Caco-2 (cell line): ENCODE results near the gene CPSF4. TPM values are rescaled to one million over a fixed set of nuclear protein-coding genes. Genes with fewer than 3 reads are reported as not detected.

Experiments used
- BruUV-seq: library from RNA; stranded (reverse); fragments of 400-500 nt; replicated peaks from 2 replicates; lab custom pipeline; 2021; lab: Mats Ljungman, UMichigan
- CTCF ChIA-PET: fragments of 300-600 bp; sonication (Branson Sonifier 250); formaldehyde crosslinking; loops from one replicate; lab custom pipeline; 2022; ENCODE audit warnings: antibody characterized with exemption; lab: Charles Lee
- POLR2A ChIA-PET: fragments of 300-600 bp; sonication (Branson Sonifier 250); formaldehyde crosslinking; loops from one replicate; lab custom pipeline; 2022; ENCODE audit warnings: antibody characterized with exemption; lab: Charles Lee
- DNase-seq, 2 experiments: peaks; one replicate each; pipeline versions ENCODE4 v3.0.0 to v3.0.0-alpha.2; 2020 to 2022
- H3K27me3 ChIP-seq: replicated peaks from 2 replicates; pipeline ENCODE4 v1.6.0; 2011; ENCODE audit warnings: low read length; ENCODE audit not compliant: control insufficient read depth, insufficient read depth
- H3K36me3 ChIP-seq: 2 replicates; pipeline ENCODE4 v1.5.1; 2011; ENCODE audit warnings: low read length; ENCODE audit not compliant: control insufficient read depth, insufficient read depth
- H3K4me1 ChIP-seq: fragments of 250-450 bp; sonication (Bioruptor Pico); 2 replicates; pipeline ENCODE4 v1.5.1; 2020; ENCODE audit warnings: mild to moderate bottlenecking
- H3K4me3 ChIP-seq: 2 replicates; pipeline ENCODE4 v1.5.1; 2011; ENCODE audit warnings: low read depth, mild to moderate bottlenecking, control low read depth, low read length
- H3K9me3 ChIP-seq: fragments of 250-450 bp; sonication (Bioruptor Pico); 2 replicates; pipeline ENCODE4 v1.5.1; 2020; ENCODE audit warnings: mild to moderate bottlenecking, moderate library complexity
- H3K27ac Mint-ChIP-seq: one replicate; pipeline ENCODE4 v1.8.0; 2022; ENCODE audit warnings: mixed read lengths; ENCODE audit not compliant: unreplicated experiment
- H3K27me3 Mint-ChIP-seq: one replicate; pipeline ENCODE4 v1.8.0; 2022; ENCODE audit warnings: mixed read lengths; ENCODE audit not compliant: insufficient read depth, unreplicated experiment
- H3K36me3 Mint-ChIP-seq: one replicate; pipeline ENCODE4 v1.8.0; 2022; ENCODE audit warnings: mild to moderate bottlenecking, mixed read lengths; ENCODE audit not compliant: insufficient read depth, unreplicated experiment
- H3K4me1 Mint-ChIP-seq: one replicate; pipeline ENCODE4 v1.8.0; 2022; ENCODE audit warnings: low read depth, mixed read lengths; ENCODE audit not compliant: unreplicated experiment
- H3K4me3 Mint-ChIP-seq: one replicate; pipeline ENCODE4 v1.8.0; 2022; ENCODE audit warnings: mild to moderate bottlenecking, moderate library complexity, mixed read lengths; ENCODE audit not compliant: unreplicated experiment
- H3K9me3 Mint-ChIP-seq: one replicate; pipeline ENCODE4 v1.8.0; 2022; ENCODE audit warnings: mixed read lengths; ENCODE audit not compliant: unreplicated experiment
- intact Hi-C: fragments of 100-400 bp; cut with micrococcal nuclease; formaldehyde crosslinking; loops from one replicate; pipeline ENCODE4 v1.10.0; 2022; ENCODE audit not compliant: unreplicated experiment
- total RNA-seq: library from RNA; stranded (reverse); gene quantifications from 2 replicates; pipeline ENCODE4 v1.2.3, GENCODE V29; 2022
- TF ChIP-seq, protein P1 (sequence below), 2 experiments: fragments of 200-600 bp in 1 of 2; IDR thresholded peaks; 1 replicate in 1 of 2; 2 replicates in 1 of 2; pipeline versions ENCODE4 v1.5.1 to v1.8.0; 2011 to 2022; ENCODE audit warnings: antibody characterized with exemption in 1 of 2, control low read depth in 1 of 2, inconsistent platforms in 1 of 2, low read depth in 1 of 2, low read length in 1 of 2, mild to moderate bottlenecking in 1 of 2, moderate library complexity in 1 of 2; ENCODE audit not compliant: insufficient read depth in 1 of 2, severe bottlenecking in 1 of 2, unreplicated experiment in 1 of 2

CPSF4 gene
- total RNA-seq, 1 experiment from 2014 or later, result 158 TPM

DNA sequence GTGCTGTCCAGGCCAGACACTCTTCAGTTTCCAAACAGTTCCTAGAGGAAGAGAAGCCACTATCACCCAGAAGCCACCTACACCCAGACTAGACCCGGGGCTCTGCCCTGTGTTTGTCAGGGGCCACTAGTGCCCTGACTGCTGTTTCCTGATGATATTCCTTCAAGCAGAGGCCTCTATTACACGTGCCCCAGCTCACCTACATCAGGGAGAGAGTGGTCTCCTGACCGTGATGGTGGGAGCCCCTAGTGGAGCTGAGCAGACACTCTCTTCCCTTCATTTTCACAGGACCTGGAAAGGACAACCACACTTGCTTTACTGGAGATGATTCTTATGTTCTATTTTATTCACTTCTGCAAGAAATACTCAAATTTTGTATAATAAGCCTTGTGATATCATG lies 52.1 kb downstream of the CPSF4 start:
- H3K4me1 ChIP-seq, result no peaks in the 10 kb centered on the region
- H3K9me3 ChIP-seq, result peaks cover 20% of the 10 kb centered on the region
- POLR2A ChIA-PET, result no interaction called here
- TF ChIP-seq, protein P1, sequence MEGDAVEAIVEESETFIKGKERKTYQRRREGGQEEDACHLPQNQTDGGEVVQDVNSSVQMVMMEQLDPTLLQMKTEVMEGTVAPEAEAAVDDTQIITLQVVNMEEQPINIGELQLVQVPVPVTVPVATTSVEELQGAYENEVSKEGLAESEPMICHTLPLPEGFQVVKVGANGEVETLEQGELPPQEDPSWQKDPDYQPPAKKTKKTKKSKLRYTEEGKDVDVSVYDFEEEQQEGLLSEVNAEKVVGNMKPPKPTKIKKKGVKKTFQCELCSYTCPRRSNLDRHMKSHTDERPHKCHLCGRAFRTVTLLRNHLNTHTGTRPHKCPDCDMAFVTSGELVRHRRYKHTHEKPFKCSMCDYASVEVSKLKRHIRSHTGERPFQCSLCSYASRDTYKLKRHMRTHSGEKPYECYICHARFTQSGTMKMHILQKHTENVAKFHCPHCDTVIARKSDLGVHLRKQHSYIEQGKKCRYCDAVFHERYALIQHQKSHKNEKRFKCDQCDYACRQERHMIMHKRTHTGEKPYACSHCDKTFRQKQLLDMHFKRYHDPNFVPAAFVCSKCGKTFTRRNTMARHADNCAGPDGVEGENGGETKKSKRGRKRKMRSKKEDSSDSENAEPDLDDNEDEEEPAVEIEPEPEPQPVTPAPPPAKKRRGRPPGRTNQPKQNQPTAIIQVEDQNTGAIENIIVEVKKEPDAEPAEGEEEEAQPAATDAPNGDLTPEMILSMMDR (IDR thresholded peaks at IDR 0.05; ENCODE audit: insufficient read depth in 1 of 2, low read depth in 1 of 2, low read length in 1 of 2, severe bottlenecking in 1 of 2, unreplicated experiment in 1 of 2), result peak; percentile 6 to 13
- CTCF ChIA-PET, result interaction anchor here (1.1 kb wide), 1 partner anchor 14 kb away, joined by 3 read pairs; the partner anchor contains the start of gene ZKSCAN5
- H3K4me1 Mint-ChIP-seq, result no peaks in the 10 kb centered on the region
- no peak overlapping the region for H3K4me3 Mint-ChIP-seq
- peaks cover 12% of the 10 kb centered on the region for H3K36me3 ChIP-seq
- no peaks in the 10 kb centered on the region for H3K27me3 Mint-ChIP-seq
- no peak overlapping the region for H3K27ac Mint-ChIP-seq
- H3K4me3 ChIP-seq, result no peak overlapping the region
- no TSS peak for BruUV-seq
- DNase-seq, result no peak
- no peaks in the 10 kb centered on the region for H3K27me3 ChIP-seq
- peaks cover 79% of the 10 kb centered on the region for H3K36me3 Mint-ChIP-seq
- H3K9me3 Mint-ChIP-seq, result peaks cover 10% of the 10 kb centered on the region
- intact Hi-C loops, result no loop called here

DNA sequence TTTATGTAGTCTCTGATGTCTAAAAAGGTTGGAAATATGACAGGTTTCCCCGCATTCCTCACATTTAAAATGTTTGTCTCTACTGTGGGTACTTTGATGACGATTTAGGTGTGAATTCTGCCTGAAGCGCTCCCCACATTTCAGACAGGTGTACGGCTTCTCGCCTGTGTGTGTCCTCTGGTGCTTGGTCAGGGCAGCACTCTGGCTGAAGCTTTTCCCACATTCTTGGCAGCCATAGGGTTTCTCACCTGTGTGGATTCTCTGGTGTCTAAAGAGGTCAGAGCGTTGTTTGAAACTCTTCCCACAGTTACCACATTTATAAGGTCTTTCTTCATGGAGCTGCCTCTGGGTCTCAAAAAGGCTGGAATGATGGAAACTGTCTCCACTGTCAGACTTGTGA lies 55.1 kb downstream of the CPSF4 start:
- no peak overlapping the region for H3K4me3 Mint-ChIP-seq
- H3K4me1 ChIP-seq, result no peaks in the 10 kb centered on the region
- peaks cover 20% of the 10 kb centered on the region for H3K9me3 ChIP-seq
- peaks cover 71% of the 10 kb centered on the region for H3K36me3 Mint-ChIP-seq
- TF ChIP-seq, protein P1 (IDR thresholded peaks at IDR 0.05; ENCODE audit: insufficient read depth in 1 of 2, low read depth in 1 of 2, low read length in 1 of 2, severe bottlenecking in 1 of 2, unreplicated experiment in 1 of 2), result no peak
- ChIA-PET CTCF (no interaction called here), POLR2A (interaction anchor here (0.6 kb wide), 1 partner anchor 8 kb away, joined by 3 read pairs; no protein-coding TSS in a partner anchor)
- no peaks in the 10 kb centered on the region for H3K27me3 ChIP-seq
- peaks cover 11% of the 10 kb centered on the region for H3K4me1 Mint-ChIP-seq
- H3K9me3 Mint-ChIP-seq, result peaks cover 10% of the 10 kb centered on the region
- no TSS peak for BruUV-seq
- H3K27me3 Mint-ChIP-seq, result no peaks in the 10 kb centered on the region
- no peak for DNase-seq
- intact Hi-C loops, result no loop called here
- no peak overlapping the region for H3K4me3 ChIP-seq
- H3K27ac Mint-ChIP-seq, result no peak overlapping the region
- H3K36me3 ChIP-seq, result peaks cover 14% of the 10 kb centered on the region

DNA sequence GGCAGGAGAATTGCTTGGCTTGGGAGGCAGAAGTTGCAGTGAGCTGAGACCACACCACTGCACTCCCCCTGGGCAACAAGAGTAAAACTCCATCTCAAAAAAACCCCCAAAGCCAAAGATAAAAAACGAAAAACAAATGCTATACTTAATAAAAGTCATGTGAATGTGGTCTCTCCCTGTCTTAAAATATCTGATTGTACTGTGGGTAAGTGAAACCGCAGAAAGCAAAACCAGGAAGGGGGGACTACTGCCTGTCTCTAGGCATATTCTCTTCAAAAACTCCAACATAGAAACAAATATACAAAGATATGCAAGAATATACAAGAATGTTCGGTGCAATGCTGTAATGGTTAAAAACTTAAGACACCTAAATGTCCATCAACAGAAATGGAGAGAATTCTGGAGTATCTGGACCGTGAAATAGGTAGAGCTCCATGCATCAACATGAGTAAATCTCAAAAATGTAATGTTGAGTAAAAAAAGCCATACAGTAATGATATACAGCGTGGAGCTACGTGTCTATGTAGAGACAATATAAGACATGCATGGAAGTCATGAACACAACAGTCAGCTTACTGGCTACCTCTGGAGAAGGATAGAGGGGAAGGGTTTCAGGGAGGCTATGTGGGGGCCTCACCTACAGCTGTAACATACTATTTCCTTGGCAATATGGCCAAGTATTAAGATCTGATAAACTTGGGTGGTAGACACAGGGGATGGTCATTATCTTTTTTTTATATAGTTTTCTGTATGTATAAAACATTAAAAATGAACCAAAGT lies 59.2 kb downstream of the CPSF4 start:
- no peaks in the 10 kb centered on the region for H3K27me3 ChIP-seq
- Mint-ChIP-seq H3K27me3 (no peaks in the 10 kb centered on the region), H3K9me3 (peaks cover 10% of the 10 kb centered on the region), H3K27ac (peak overlapping the region; percentile 97), H3K4me1 (peaks cover 11% of the 10 kb centered on the region), H3K36me3 (peaks cover 54% of the 10 kb centered on the region), H3K4me3 (peak overlapping the region; percentile 92)
- POLR2A ChIA-PET, result interaction anchor here (1.5 kb wide), 1 partner anchor 89 kb away, joined by 3 read pairs; the partner anchor contains the start of genes BUD31 and PDAP1
- DNase-seq, result no peak
- TF ChIP-seq, protein P1 (IDR thresholded peaks at IDR 0.05; ENCODE audit: insufficient read depth in 1 of 2, low read depth in 1 of 2, low read length in 1 of 2, severe bottlenecking in 1 of 2, unreplicated experiment in 1 of 2), result no peak
- H3K36me3 ChIP-seq, result peaks cover 13% of the 10 kb centered on the region
- no TSS peak for BruUV-seq
- peaks cover 20% of the 10 kb centered on the region for H3K9me3 ChIP-seq
- no peaks in the 10 kb centered on the region for H3K4me1 ChIP-seq
- CTCF ChIA-PET, result no interaction called here
- peak overlapping the region; percentile 87 for H3K4me3 ChIP-seq
- intact Hi-C loops, result no loop called here
